Right lobe of liver (tissue), 6 donors: ENCODE measurements around the gene C10orf90. TPM values are rescaled to one million over a fixed set of nuclear protein-coding genes. Genes with fewer than 3 reads are reported as not detected.

Experiments
- ATAC-seq, 4 donors: fragments of 200-7000 bp; cut with Tn5 transposase; one replicate each; pipeline ENCODE4 v1.9.1; 2020; ENCODE audit warnings: mild to moderate bottlenecking in 4 of 4, moderate library complexity in 4 of 4
- DNase-seq, 3 donors: peaks; one replicate each; pipeline ENCODE4 v3.0.0-alpha.2; 2020
- H3K27ac ChIP-seq, 3 donors: fragments of 200-600 bp; one replicate each; pipeline ENCODE4 v1.8.0; 2022
- H3K27me3 ChIP-seq, 2 donors: fragments of 200-600 bp; one replicate each; pipeline ENCODE4 v1.8.0; 2022
- H3K36me3 ChIP-seq, 4 donors: fragments of 200-600 bp; sonication (generic) in 1 of 4; one replicate each; pipeline versions ENCODE4 v1.5.1 to v1.8.0; 2017 to 2022; ENCODE audit warnings: control low read depth in 1 of 4
- H3K4me1 ChIP-seq, 4 donors: fragments of 200-600 bp; sonication (generic) in 1 of 4; one replicate each; pipeline versions ENCODE4 v1.5.1 to v1.8.0; 2017 to 2022; ENCODE audit warnings: control low read depth in 1 of 4
- H3K4me3 ChIP-seq, 3 donors: fragments of 200-600 bp; one replicate each; pipeline ENCODE4 v1.8.0; 2022
- H3K9me3 ChIP-seq, 4 donors: fragments of 200-600 bp; sonication (generic) in 1 of 4; one replicate each; pipeline versions ENCODE4 v1.5.1 to v1.8.0; 2017 to 2022; ENCODE audit warnings: control low read depth in 1 of 4
- POLR2A ChIP-seq: fragments of 450-650 bp; IDR thresholded peaks from one replicate; pipeline ENCODE4 v1.6.1; 2017; ENCODE audit warnings: antibody characterized with exemption, mild to moderate bottlenecking
- WGBS: methylation state at CpG from one replicate; pipeline ENCODE4 v1.1.6; 2018; ENCODE audit warnings: low coverage, low lambda C conversion rate; ENCODE audit not compliant: insufficient coverage; ENCODE audit errors: missing lambda C conversion rate; 5-methylcytosine and 5-hydroxymethylcytosine counted together
- intact Hi-C, 2 donors: fragments of 100-400 bp; cut with DNase I; formaldehyde crosslinking; loops; one replicate each; pipeline versions ENCODE4 v1.11.2 to v1.14.1; 2022
- total RNA-seq, 6 experiments: library from RNA; depleted of rRNA in 2 of 6; stranded (reverse); fragments of >200 nt in 2 of 6; fragmentation: NEBNext Ultra II Directional in 3 of 6; extraction: Animal tissue kit (Norgen Biotek cat#: 25700) in 3 of 6; gene quantifications; one replicate each; pipeline versions ENCODE4 v1.1.0 to v1.2.4, GENCODE V29; 2016 to 2023
- TF ChIP-seq, protein P1 (sequence below), 4 donors: fragments of 200-600 bp in 3 of 4; fragments of 450-650 bp in 1 of 4; IDR thresholded peaks; one replicate each; pipeline versions ENCODE4 v1.5.1 to v1.8.0; 2016 to 2022; ENCODE audit warnings: antibody characterized with exemption in 4 of 4, mild to moderate bottlenecking in 2 of 4
- donor health status: DM: no; HTN: yes; CAD: no.
- donor health status: DM: no; HTN: no; CAD: no.
- donor health status: DM: no; HTN: no; CAD: no.
- donor health status: DM: no; HTN: yes; CAD: no.
- donor health status: DM: no; HTN: yes; CAD: no.

The C10orf90 gene
- total RNA-seq, 6 experiments from 2014 or later, result 0.22 to 0.43 TPM; not detected in 4

- intact Hi-C loops, result no loop called here
- ATAC-seq (peak in 1 of 4 donors; percentile 11), DNase-seq (no peak)
- Histone ChIP-seq H3K4me1 (no peaks in the 10 kb centered on the region), H3K27me3 (no peaks in the 10 kb centered on the region), H3K9me3 (no peaks in the 10 kb centered on the region), H3K36me3 (no peaks in the 10 kb centered on the region), H3K27ac (no peak overlapping the region), H3K4me3 (no peak overlapping the region)
- WGBS, result 57% methylated on average over 3 of the region's 4 CpGs
- TF ChIP-seq, protein P1, sequence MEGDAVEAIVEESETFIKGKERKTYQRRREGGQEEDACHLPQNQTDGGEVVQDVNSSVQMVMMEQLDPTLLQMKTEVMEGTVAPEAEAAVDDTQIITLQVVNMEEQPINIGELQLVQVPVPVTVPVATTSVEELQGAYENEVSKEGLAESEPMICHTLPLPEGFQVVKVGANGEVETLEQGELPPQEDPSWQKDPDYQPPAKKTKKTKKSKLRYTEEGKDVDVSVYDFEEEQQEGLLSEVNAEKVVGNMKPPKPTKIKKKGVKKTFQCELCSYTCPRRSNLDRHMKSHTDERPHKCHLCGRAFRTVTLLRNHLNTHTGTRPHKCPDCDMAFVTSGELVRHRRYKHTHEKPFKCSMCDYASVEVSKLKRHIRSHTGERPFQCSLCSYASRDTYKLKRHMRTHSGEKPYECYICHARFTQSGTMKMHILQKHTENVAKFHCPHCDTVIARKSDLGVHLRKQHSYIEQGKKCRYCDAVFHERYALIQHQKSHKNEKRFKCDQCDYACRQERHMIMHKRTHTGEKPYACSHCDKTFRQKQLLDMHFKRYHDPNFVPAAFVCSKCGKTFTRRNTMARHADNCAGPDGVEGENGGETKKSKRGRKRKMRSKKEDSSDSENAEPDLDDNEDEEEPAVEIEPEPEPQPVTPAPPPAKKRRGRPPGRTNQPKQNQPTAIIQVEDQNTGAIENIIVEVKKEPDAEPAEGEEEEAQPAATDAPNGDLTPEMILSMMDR (IDR thresholded peaks at IDR 0.05), result no peak
- no peak for TF ChIP-seq POLR2A
Measured at GRCh38 chr10:126609566-126609965, 60.9 kb downstream of the C10orf90 start.

GRCh38 chr10:126599949-126600682 lies 70.4 kb downstream of the C10orf90 start:
- Histone ChIP-seq H3K9me3 (no peaks in the 10 kb centered on the region), H3K27ac (no peak overlapping the region), H3K4me1 (no peaks in the 10 kb centered on the region), H3K27me3 (no peaks in the 10 kb centered on the region), H3K36me3 (no peaks in the 10 kb centered on the region), H3K4me3 (no peak overlapping the region)
- WGBS, result 66% methylated on average over 17 of the region's 19 CpGs
- DNase-seq (no peak), ATAC-seq (no peak)
- no peak for TF ChIP-seq POLR2A
- TF ChIP-seq, protein P1 (IDR thresholded peaks at IDR 0.05), result no peak
- intact Hi-C loops, result no loop called here

DNA sequence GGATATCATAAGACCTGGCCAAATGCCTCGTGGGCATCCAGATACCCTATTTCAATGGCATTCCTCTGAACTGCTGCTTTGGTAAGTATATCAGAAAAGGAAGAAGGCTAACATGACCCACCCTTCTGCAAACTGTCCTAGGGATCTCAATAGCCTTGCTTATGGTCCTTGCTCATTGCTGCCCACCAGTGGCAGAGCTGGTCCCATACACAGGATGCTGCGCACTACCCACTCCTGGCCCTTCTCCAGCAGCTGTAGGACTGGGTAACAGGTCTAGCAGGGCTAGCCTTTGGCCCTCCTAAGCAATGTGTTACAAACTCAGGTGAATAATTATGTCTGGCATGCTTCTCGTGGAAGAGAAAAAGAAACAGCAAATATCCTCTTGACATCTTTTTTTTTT lies 72.5 kb downstream of the C10orf90 start:
- TF ChIP-seq, protein P1 (IDR thresholded peaks at IDR 0.05), result peak; percentile 15 to 50 (median 36)
- TF ChIP-seq POLR2A, result no peak
- DNase-seq (peak in 1 of 3 donors; percentile 51), ATAC-seq (peak; percentile 56 to 72 (median 64))
- Histone ChIP-seq H3K4me3 (no peak overlapping the region), H3K36me3 (no peaks in the 10 kb centered on the region), H3K27me3 (no peaks in the 10 kb centered on the region), H3K4me1 (no peaks in the 10 kb centered on the region), H3K9me3 (no peaks in the 10 kb centered on the region), H3K27ac (no peak overlapping the region)
- WGBS, result 21% methylated on average over 3 of the region's 3 CpGs
- intact Hi-C loops, result no loop called here

GRCh38 chr10:126597211-126597610 lies 73.3 kb downstream of the C10orf90 start:
- H3K36me3 ChIP-seq, result no peaks in the 10 kb centered on the region
- H3K4me1 ChIP-seq, result no peaks in the 10 kb centered on the region
- H3K27ac ChIP-seq, result no peak overlapping the region
- H3K4me3 ChIP-seq, result no peak overlapping the region
- TF ChIP-seq, protein P1 (IDR thresholded peaks at IDR 0.05), result no peak
- TF ChIP-seq POLR2A, result no peak
- no peaks in the 10 kb centered on the region for H3K9me3 ChIP-seq
- no peaks in the 10 kb centered on the region for H3K27me3 ChIP-seq
- no peak for ATAC-seq
- intact Hi-C loops, result no loop called here
- WGBS, result 62% methylated on average over 2 of the region's 2 CpGs
- no peak for DNase-seq
